Mucosa of descending colon (tissue), 3 donors: Measurements from ENCODE around the gene SDCBP2. TPM values are rescaled to one million over a fixed set of nuclear protein-coding genes. Genes with fewer than 3 reads are reported as not detected.

Experiments
- ATAC-seq: fragments of 200-7000 bp; cut with Tn5 transposase; one replicate; pipeline ENCODE4 v1.9.1; 2020; ENCODE audit warnings: mild to moderate bottlenecking, moderate library complexity
- DNase-seq, 3 donors: peaks; one replicate each; pipeline ENCODE4 v3.0.0-alpha.2; 2020
- H3K36me3 ChIP-seq: fragments of 200-600 bp; one replicate; pipeline ENCODE4 v1.8.0; 2021; ENCODE audit warnings: low read depth, mild to moderate bottlenecking
- H3K4me1 ChIP-seq: fragments of 200-600 bp; one replicate; pipeline ENCODE4 v1.8.0; 2021; ENCODE audit warnings: low read depth, mild to moderate bottlenecking
- H3K4me3 ChIP-seq: fragments of 200-600 bp; one replicate; pipeline ENCODE4 v1.8.0; 2021; ENCODE audit warnings: mild to moderate bottlenecking
- H3K9me3 ChIP-seq: fragments of 200-600 bp; one replicate; pipeline ENCODE4 v1.8.0; 2021; ENCODE audit warnings: mild to moderate bottlenecking
- intact Hi-C, 2 donors: fragments of 100-400 bp; cut with DNase I in 1 of 2; cut with micrococcal nuclease in 1 of 2; formaldehyde crosslinking; loops; one replicate each; pipeline versions ENCODE4 v1.11.0 to v1.11.1; 2022; cut with DNase I, micrococcal nuclease
- total RNA-seq, 3 donors: library from RNA; stranded (reverse); fragmentation: NEBNext Ultra II Directional in 2 of 3; extraction: Animal tissue kit (Norgen Biotek cat#: 25700) in 2 of 3; gene quantifications; one replicate each; pipeline versions ENCODE4 v1.2.1 to v1.2.4, GENCODE V29; 2021 to 2023
- TF ChIP-seq, protein P1 (sequence below): fragments of 200-600 bp; IDR thresholded peaks from one replicate; pipeline ENCODE4 v1.8.0; 2022; ENCODE audit warnings: antibody characterized with exemption, mild to moderate bottlenecking
- donor health status: DM: no; HTN: no; CAD: no; lungs with moderate emphysema.
- donor health status: DM: no; HTN: no; CAD: no.
- donor health status: DM: no; HTN: yes; CAD: no.

SDCBP2 gene
- total RNA-seq, 3 donors from 2014 or later, result 165 to 447 (median 320) TPM

- no peak for ATAC-seq
- Histone ChIP-seq H3K4me3 (no peak overlapping the region), H3K9me3 (no peaks in the 10 kb centered on the region), H3K4me1 (peaks cover 21% of the 10 kb centered on the region), H3K36me3 (no peaks in the 10 kb centered on the region)
- intact Hi-C loops, result no loop called here
- TF ChIP-seq, protein P1, sequence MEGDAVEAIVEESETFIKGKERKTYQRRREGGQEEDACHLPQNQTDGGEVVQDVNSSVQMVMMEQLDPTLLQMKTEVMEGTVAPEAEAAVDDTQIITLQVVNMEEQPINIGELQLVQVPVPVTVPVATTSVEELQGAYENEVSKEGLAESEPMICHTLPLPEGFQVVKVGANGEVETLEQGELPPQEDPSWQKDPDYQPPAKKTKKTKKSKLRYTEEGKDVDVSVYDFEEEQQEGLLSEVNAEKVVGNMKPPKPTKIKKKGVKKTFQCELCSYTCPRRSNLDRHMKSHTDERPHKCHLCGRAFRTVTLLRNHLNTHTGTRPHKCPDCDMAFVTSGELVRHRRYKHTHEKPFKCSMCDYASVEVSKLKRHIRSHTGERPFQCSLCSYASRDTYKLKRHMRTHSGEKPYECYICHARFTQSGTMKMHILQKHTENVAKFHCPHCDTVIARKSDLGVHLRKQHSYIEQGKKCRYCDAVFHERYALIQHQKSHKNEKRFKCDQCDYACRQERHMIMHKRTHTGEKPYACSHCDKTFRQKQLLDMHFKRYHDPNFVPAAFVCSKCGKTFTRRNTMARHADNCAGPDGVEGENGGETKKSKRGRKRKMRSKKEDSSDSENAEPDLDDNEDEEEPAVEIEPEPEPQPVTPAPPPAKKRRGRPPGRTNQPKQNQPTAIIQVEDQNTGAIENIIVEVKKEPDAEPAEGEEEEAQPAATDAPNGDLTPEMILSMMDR, result no peak
- no peak for DNase-seq
Measured at GRCh38 chr20:1373036-1373435, 44.1 kb upstream of the SDCBP2 start.

- DNase-seq, result no peak
Measured at GRCh38 chr20:1371830-1372539, 43.0 kb upstream of the SDCBP2 start.

GRCh38 chr20:1371202-1371782 is 42.4 kb upstream of the SDCBP2 start:
- DNase-seq, result no peak
- Histone ChIP-seq H3K36me3 (no peaks in the 10 kb centered on the region), H3K4me1 (peaks cover 13% of the 10 kb centered on the region), H3K4me3 (no peak overlapping the region), H3K9me3 (no peaks in the 10 kb centered on the region)
- TF ChIP-seq, protein P1, result no peak
- intact Hi-C loops, result no loop called here
- ATAC-seq, result no peak

More at GRCh38 chr20:1371830-1372539, 43.0 kb upstream of the SDCBP2 start:
- peaks cover 13% of the 10 kb centered on the region for H3K4me1 ChIP-seq
- H3K4me3 ChIP-seq, result no peak overlapping the region
- H3K36me3 ChIP-seq, result no peaks in the 10 kb centered on the region
- intact Hi-C loops, result no loop called here
- TF ChIP-seq, protein P1, result no peak
- ATAC-seq, result no peak
- H3K9me3 ChIP-seq, result no peaks in the 10 kb centered on the region

GRCh38 chr20:1370548-1371110 is 41.7 kb upstream of the SDCBP2 start:
- peak; percentile 8 for ATAC-seq
- intact Hi-C loops, result no loop called here
- no peaks in the 10 kb centered on the region for H3K9me3 ChIP-seq
- DNase-seq, result no peak
- no peaks in the 10 kb centered on the region for H3K36me3 ChIP-seq
- peaks cover 16% of the 10 kb centered on the region for H3K4me1 ChIP-seq
- H3K4me3 ChIP-seq, result no peak overlapping the region
- TF ChIP-seq, protein P1, result no peak

- H3K4me3 ChIP-seq, result no peak overlapping the region
- intact Hi-C loops, result no loop called here
- ATAC-seq (peak; percentile 14), DNase-seq (no peak)
- no peaks in the 10 kb centered on the region for H3K9me3 ChIP-seq
- peaks cover 16% of the 10 kb centered on the region for H3K4me1 ChIP-seq
- no peaks in the 10 kb centered on the region for H3K36me3 ChIP-seq
- TF ChIP-seq, protein P1, result no peak
Measured at GRCh38 chr20:1369970-1370369, 41.0 kb upstream of the SDCBP2 start.
